ENCODE data around the gene MAP3K15.
"Not testable (repeated sequence)": the region's sequence is repeated elsewhere in the genome, so short reads cannot be mapped to it uniquely, and the experiment has no call there.

- TF ChIP-seq CTCF (IDR thresholded peaks at IDR 0.05; ENCODE audit: low read length); EZH2 (IDR thresholded peaks at IDR 0.05; ENCODE audit: borderline replicate concordance, low read length): not testable (repeated sequence)
Measured at GRCh38 chrX:19511796-19512195, 3.5 kb downstream of the MAP3K15 start.

Data from OCI-LY1 (cell line).